ENCODE results near the gene HDAC9.

Gene HDAC9

GRCh38 chr7:18597754-18598153 is 102.2 kb downstream of the HDAC9 start:
- DNase-seq: no peak

- DNase-seq: no peak
Measured at GRCh38 chr7:18607025-18607424, 111.5 kb downstream of the HDAC9 start.

- no peak for DNase-seq
Measured at GRCh38 chr7:18610331-18610948, 114.9 kb downstream of the HDAC9 start.

GRCh38 chr7:18614841-18615240 is 119.3 kb downstream of the HDAC9 start:
- no peak for DNase-seq

GRCh38 chr7:18619311-18619710 is 123.8 kb downstream of the HDAC9 start:
- DNase-seq: no peak

- no peak for DNase-seq
Measured at GRCh38 chr7:18623389-18623788, 127.8 kb downstream of the HDAC9 start.

GRCh38 chr7:18624459-18624858 is 128.9 kb downstream of the HDAC9 start:
- no peak for DNase-seq

- no peak for DNase-seq
Measured at GRCh38 chr7:18626086-18626485, 130.5 kb downstream of the HDAC9 start.

- DNase-seq: no peak
Measured at GRCh38 chr7:18626717-18627116, 131.2 kb downstream of the HDAC9 start.

GRCh38 chr7:18637516-18637915 is 142.0 kb downstream of the HDAC9 start:
- DNase-seq: no peak

GRCh38 chr7:18638594-18639452 is 143.3 kb downstream of the HDAC9 start:
- DNase-seq: no peak

GRCh38 chr7:18639711-18640110 is 144.2 kb downstream of the HDAC9 start:
- DNase-seq: no peak

- DNase-seq: no peak
Measured at GRCh38 chr7:18644981-18645380, 149.4 kb downstream of the HDAC9 start.

GRCh38 chr7:18647582-18647981 is 152.0 kb downstream of the HDAC9 start:
- no peak for DNase-seq

- DNase-seq: no peak
Measured at GRCh38 chr7:18648849-18649758, 153.6 kb downstream of the HDAC9 start.

- DNase-seq: no peak
Measured at GRCh38 chr7:18653381-18654155, 158.0 kb downstream of the HDAC9 start.

GRCh38 chr7:18654709-18655108 is 159.2 kb downstream of the HDAC9 start:
- no peak for DNase-seq

- no peak for DNase-seq
Measured at GRCh38 chr7:18655506-18655905, 160.0 kb downstream of the HDAC9 start.

GRCh38 chr7:18655912-18656311 is 160.4 kb downstream of the HDAC9 start:
- no peak for DNase-seq

GRCh38 chr7:18656362-18656761 is 160.8 kb downstream of the HDAC9 start:
- DNase-seq: no peak

GRCh38 chr7:18659746-18660145 is 164.2 kb downstream of the HDAC9 start:
- no peak for DNase-seq

- DNase-seq: no peak
Measured at GRCh38 chr7:18663321-18663720, 167.8 kb downstream of the HDAC9 start.

All from NCI-H2029 treated with DMSO at 0.1 percent for 48 hours (cell line).